Measurements from ENCODE around the gene TBPL1.
A peak's percentile ranks its signal among the peaks of the same experiment; 100 is the strongest.
"Not testable (repeated sequence)": the region's sequence is repeated elsewhere in the genome, so short reads cannot be mapped to it uniquely, and the experiment has no call there.

TBPL1 gene

GRCh38 chr6:133952815-133953633, at the start of gene TBPL1:
Gene TBPL1 (plus strand): TSS chr6:133953224. CDS start chr6:133980126, 26,902 bp downstream.
- peak; percentile 96 for DNase-seq

- DNase-seq: no peak
Measured at GRCh38 chr6:133903855-133904254, 49.2 kb upstream of the TBPL1 start.

- no peak for DNase-seq
Measured at GRCh38 chr6:133906050-133906449, 47.0 kb upstream of the TBPL1 start.

- peak; percentile 89 for DNase-seq
Measured at GRCh38 chr6:133916650-133917151, 36.3 kb upstream of the TBPL1 start.

GRCh38 chr6:133917781-133918180, 35.2 kb upstream of the TBPL1 start:
- no peak for DNase-seq

- DNase-seq: no peak
Measured at GRCh38 chr6:133918208-133918930, 34.7 kb upstream of the TBPL1 start.

- DNase-seq: no peak
Measured at GRCh38 chr6:133919362-133919761, 33.7 kb upstream of the TBPL1 start.

GRCh38 chr6:133921249-133921859, 31.7 kb upstream of the TBPL1 start:
- DNase-seq: peak; percentile 83

GRCh38 chr6:133923938-133924593, 29.0 kb upstream of the TBPL1 start:
- DNase-seq: peak; percentile 77

GRCh38 chr6:133931221-133931620, 21.8 kb upstream of the TBPL1 start:
- not testable (repeated sequence) for DNase-seq

- DNase-seq: not testable (repeated sequence)
Measured at GRCh38 chr6:133936352-133936751, 16.7 kb upstream of the TBPL1 start.

- DNase-seq: no peak
Measured at GRCh38 chr6:133937909-133938308, 15.1 kb upstream of the TBPL1 start.

- DNase-seq: no peak
Measured at GRCh38 chr6:133938533-133938932, 14.5 kb upstream of the TBPL1 start.

- no peak for DNase-seq
Measured at GRCh38 chr6:133939778-133940667, 13.0 kb upstream of the TBPL1 start.

- DNase-seq: no peak
Measured at GRCh38 chr6:133945158-133945557, 7.9 kb upstream of the TBPL1 start.

GRCh38 chr6:133947302-133947900, 5.6 kb upstream of the TBPL1 start:
- no peak for DNase-seq

- DNase-seq: no peak
Measured at GRCh38 chr6:133948472-133948871, 4.6 kb upstream of the TBPL1 start.

- no peak for DNase-seq
Measured at GRCh38 chr6:133951227-133951626, 1.8 kb upstream of the TBPL1 start.

- peak; percentile 82 for DNase-seq
Measured at GRCh38 chr6:133951881-133952814, 876 bp upstream of the TBPL1 start.
